SJCRH30 (cell line): ENCODE results near the gene SMIM23. TPM values are rescaled to one million over a fixed set of nuclear protein-coding genes. Genes with fewer than 3 reads are reported as not detected.

Source experiments
- total RNA-seq: library from RNA; depleted of rRNA; stranded (reverse); fragments of >200 nt; shearing (Covaris generic); gene quantifications from 2 replicates; pipeline ENCODE4 v1.2.3, GENCODE V29; 2014; rRNA removed

SMIM23 gene
- total RNA-seq, 1 experiment from 2014 or later: not detected

Other genes starting within 250 kb of the SMIM23 start
- gene FBXW11, start 220.8 kb downstream of the SMIM23 start, total RNA-seq: 87.4 and 95.1 TPM in 2 replicates